HG03439 (cell line): ENCODE results near the gene ATP6V1A.

Experiments
- ATAC-seq: cut with Tn5 transposase; IDR thresholded peaks from one replicate; pipeline ENCODE4 v1.9.1; 2021; ENCODE audit warnings: mild to moderate bottlenecking, moderate library complexity; ENCODE audit not compliant: unreplicated experiment

Gene ATP6V1A

DNA sequence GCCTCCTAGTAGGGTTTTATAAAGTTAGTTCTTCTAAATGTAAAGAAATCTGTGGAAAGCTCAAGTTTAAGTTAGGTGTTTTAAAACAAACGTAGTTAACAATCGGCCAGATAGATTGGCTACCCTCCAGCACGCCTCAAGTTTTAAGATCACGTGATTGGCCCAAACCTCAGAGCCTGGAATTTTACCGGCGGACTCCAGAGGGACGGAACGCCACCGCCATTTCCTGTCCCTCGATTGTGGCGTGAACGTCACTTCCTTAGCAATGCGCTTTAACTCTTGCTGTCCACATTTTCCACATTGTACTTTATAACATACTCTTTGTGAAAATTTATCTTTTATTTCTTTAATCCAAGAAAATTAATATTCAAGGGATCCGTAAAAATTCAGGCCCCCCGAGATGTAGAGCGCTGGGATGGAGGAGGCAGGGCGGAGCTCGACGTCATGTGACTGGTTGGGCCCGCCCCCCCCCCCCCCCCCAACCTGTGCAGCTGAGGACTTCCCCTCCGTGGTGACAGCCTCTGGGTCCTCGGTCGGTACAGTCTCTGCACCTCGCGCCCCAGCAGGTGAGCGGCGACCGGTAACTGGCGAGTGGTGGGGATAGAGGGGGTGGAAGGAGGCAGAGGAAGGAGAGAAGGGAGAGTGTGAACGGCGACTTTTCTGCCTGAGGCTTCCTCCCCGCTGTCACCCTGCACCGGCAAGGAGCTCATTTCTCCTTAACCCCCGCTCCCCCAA is at the start of gene ATP6V1A:
TSS of gene ATP6V1A (plus strand) at position 488 of the 735 bp plus-strand sequence. CDS start 31,719 bp downstream, outside the sequence.
- peak; percentile 34 for ATAC-seq

DNA sequence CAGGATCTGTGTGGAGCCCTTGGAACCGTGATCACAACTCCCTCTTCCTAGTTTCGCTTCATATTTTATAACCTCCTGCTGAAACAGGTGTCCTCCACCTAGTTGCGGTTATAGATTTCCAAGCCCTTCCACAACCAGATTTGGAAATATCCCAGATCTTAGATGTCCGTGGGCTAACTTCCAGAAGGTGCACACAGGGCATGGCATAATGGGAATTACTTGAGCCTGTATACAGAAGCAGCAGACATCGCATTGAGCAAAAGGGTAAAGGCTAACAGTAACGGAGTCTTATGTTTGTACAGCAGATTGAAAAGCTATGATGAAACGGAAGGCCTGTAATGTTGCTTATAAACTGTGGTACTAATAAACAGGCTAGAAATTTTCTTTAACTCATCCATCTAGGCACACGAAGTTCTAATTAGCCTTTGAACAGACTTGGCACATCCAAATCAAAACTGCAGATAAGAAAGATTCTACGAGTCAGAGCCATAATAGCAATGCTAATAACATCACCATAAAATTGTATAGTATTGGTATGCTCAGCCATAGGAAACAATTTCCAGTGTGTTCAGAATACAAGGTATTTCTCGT is 49.2 kb upstream of the ATP6V1A start:
- no peak for ATAC-seq

DNA sequence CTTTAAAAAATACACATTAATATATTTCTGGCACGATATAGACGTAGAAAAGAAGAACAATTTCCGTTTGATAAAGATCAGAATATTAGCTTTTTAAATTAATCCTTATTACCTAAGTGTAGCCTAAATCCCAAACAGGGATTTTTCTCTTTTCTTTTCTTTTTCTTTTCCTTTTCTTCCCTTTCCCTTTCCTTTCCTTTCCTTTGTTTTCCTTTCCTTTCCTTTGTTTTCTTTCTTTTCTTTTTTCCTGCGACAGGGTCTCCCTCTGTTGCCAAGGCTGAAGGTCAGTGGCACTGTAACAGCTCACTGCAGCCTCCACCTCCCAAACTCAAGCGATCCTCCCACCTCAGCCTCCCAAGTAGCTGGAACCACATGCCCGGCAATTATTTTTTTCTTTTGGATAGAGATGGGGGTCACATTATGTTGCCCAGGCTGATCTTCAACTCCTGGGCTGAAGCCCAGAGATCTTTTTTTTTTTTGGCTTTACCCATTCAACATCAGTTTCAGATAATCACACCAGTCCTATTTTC is 48.6 kb upstream of the ATP6V1A start:
- ATAC-seq = no peak

DNA sequence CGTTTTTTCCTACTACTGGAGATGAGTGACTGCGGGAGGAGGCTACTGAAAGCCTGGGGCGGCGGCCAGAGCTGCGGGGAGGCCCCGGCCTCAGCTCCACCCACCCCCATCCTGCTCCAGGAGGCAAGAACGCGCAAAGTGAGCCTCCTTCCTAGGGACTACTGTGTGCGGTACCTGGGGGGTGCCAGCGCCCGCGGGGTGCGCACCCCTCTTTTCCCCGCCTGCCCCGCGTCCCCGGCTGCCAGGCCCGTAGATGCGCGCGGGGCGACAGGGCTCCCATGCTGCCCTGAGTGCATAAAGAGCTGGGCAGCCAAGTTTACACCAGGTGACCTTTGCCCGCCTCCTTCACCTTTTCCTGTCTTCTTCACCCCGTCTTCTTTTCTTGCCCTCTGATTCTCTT is 47.9 kb upstream of the ATP6V1A start:
- ATAC-seq = no peak

DNA sequence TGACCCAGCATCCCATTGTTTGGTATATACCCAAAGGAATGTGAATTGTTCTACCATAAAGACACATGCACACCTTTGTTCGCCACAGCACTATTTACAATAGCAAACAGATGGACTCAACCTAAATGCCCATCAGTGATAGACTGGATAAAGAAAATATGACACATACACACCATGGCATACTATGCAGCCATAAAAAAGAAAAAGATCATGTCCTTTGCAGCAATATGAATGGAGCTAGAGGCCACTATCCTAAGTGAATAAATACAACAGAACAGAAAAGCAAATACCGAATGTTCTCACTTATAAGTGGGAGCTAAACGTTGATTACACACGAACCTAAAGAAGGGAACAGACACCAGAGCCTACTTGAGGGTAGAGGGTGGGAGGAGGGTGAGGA is 39.0 kb upstream of the ATP6V1A start:
- no peak for ATAC-seq

DNA sequence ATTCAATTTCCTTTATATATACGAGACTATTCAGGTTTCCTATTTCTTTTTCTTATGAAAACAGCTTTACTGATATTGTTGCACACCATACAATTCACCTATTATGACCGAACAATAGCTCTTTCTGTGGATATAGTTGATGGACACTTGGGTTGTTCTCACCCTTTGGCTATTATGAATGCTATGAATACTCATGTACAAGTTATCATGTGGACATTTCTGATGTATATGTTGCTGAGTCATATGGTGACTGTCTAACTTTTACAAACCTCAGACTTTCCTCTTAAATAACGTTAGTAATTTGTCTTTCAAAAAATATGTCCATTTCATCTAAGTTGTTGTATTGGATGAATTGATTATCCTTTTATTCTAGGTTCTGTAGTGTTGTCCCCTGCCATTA is 34.7 kb upstream of the ATP6V1A start:
- no peak for ATAC-seq

DNA sequence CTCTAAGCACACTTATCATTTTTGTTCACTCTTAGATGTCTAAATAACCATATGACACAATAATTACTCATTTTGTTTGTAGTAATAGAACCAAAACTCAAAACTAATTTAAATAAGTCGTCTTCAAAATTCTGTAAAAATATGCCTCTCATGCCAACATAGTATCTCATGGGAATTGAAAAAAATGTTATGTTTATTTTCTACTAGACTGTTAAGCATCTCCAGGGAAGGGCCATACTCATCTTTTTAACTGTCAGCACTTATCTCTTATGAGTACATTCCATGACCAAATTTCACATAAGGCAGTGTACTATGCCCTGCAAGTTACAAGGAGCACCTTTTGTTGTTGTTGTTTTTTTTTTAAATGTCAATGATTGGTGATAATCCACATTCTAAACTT is 32.1 kb upstream of the ATP6V1A start:
- ATAC-seq = no peak

DNA sequence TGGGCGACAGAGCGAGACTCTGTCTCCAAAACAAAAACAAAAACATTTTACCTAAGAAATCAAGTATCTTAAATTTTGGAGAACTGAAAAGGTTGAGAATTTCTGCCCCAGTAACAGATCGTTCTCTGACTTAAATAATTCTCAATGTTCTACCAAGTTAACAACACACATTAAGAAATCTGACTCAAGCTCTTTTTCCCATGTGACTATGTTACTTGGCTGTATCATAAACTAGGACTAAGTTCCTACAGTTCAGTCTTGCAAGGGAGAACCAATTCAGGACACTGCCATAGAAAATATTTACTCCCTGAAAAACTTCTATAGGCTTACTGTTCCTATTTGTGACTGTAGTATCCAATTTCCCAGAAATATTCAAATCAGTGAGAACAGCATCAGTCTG is 29.5 kb upstream of the ATP6V1A start:
- ATAC-seq = no peak

DNA sequence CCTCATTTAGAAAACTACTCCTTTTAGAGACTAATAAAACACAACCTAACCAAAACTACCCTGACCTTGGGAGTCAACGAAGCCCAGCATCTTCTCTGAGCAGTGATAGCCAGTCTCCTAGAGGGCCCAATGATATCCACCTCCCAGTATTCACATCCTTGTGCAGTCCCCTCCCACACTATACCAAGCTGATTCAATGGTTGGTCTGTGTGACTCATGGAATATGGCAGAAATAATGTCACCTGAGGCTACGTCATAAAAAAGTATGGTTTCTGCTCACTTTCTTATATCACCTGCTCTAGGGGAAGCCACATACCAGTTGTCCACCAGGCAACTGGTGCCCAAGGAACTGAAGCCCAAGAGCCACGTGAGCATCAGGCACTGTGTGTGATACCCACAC is 29.0 kb upstream of the ATP6V1A start:
- ATAC-seq = no peak

DNA sequence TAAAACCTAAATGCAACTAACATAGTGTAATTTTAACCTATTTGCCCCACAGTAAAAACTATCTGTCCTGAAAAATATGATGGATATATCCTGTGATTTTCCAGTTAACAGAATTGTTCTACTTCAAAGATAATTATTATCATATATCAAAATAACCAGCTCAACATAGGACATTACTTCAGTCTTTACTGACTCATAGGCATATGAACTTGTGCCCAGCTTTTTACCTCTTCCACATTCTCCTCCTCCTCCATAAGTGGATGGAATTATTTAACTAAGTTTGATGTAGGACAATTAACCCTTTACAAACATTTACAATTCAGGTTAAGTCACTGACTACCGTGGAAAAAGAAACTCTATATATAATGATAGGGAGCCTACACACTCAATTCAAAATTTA is 27.5 kb upstream of the ATP6V1A start:
- ATAC-seq = no peak

DNA sequence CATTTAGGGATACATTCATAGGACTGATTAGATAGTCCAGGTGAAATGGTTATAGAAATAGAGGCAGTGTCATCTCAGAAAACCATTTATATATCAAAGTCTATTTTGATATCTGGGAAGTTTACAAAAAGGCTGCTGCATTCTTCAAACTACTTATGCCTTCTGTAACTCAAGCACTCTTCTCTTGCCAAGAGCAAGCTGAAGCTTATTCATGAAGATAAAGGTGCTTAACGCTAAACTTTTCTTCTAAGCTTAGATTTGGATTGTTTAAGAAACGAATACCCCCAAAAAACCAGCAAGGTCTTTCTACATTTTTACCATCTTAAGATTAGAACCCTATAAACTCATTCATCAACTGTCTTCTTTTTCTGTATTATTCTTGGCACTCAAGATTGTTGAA is 27.1 kb upstream of the ATP6V1A start:
- no peak for ATAC-seq

DNA sequence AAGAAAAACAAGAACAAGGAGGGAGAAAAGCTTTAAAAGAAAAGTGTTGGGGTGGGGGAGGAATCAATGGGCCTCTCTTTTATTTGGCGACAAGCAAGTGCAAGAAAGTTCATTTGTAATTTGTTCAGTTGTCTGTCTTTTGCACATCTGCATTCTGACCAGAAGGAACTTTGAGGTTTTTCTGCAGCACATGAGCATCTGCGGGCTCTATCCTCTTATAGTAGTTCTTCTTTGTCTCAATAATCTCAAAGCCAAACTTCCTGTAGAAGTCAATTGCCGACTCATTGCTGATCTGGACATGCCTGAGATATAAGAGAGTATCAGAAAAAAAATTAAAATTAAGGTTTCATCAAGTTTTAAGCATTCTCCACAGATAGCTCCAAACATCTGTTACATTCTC is 25.2 kb upstream of the ATP6V1A start:
- ATAC-seq = no peak

DNA sequence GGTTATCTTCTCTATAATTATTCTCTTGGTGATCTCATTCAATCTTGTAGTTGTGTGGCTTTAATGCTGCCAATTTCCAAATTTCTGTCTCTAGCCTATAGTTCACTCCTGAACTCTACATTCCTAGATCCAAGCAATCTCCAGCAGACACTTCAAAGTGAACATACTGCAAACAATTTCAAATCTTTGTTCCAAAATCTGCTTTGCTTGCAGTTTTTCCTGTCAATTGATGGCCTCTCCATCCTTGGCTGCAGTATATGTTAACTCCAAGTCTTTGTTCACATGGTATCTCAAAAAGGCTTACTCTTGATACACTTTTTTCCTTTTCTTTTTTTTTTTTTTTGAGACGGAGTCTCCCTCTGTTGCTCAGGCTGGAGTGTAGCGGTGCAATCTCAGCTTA is 18.2 kb upstream of the ATP6V1A start:
- ATAC-seq = no peak

DNA sequence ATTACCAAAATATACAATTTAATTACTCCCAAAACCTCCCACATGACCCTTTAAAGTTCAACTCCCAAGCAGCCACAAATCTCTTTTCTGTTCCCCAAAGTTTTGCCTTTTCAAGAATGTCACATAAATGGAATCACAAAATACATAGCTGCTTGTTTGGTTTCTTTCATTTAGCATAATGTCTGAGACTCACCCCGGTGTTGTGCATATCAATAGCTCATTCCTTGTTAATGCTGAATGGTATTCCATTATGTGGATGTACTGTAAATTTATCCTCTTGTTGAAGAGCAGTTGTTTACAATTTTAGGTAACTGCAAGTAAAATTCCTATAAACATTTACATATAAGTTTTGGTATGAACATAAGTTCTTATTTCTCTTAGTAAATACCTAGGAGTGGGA is 16.3 kb upstream of the ATP6V1A start:
- ATAC-seq = no peak

DNA sequence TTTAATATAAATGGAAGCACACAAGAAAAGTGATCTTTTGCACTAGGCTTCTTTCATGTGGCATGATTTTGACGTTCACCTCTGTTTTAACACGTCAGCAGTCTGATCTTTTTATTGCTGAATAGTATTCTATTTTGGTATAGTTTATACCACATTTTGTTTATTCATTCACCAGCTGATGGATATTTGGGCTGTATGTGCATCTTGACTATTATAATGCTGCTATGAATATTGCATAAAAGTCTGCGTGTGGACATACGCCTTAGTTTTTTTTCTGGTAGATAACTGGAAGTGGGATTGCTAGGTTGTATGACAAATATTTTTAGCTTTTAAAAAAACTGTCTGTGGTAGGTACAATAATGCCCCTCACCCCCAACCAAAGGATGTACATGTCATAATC is 15.1 kb upstream of the ATP6V1A start:
- no peak for ATAC-seq

DNA sequence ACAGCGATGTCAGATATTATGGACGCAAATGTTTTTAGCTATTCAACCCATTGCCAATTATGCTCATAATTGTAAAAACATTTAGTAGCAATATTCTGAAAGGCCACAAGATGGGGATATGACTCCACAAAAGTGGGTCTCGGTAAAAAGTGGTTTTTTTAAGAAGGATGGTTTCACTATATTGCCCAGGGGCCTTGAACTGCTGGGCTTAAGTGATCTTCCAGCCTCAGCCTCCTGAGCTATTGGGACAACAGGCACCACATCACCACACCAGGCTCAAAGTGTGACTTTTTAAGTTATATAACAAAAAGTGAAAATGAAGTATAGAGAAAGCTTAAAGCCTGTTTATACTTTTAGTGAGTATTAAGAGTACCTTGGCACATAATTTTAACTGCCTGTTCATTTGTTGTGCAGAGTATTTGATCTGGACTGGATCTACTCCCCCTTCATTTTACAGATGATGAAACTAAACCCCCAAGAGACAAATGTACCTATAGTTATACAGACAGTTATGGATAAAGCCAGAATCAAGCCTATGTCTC is 10.2 kb upstream of the ATP6V1A start:
- peak; percentile 69 for ATAC-seq

DNA sequence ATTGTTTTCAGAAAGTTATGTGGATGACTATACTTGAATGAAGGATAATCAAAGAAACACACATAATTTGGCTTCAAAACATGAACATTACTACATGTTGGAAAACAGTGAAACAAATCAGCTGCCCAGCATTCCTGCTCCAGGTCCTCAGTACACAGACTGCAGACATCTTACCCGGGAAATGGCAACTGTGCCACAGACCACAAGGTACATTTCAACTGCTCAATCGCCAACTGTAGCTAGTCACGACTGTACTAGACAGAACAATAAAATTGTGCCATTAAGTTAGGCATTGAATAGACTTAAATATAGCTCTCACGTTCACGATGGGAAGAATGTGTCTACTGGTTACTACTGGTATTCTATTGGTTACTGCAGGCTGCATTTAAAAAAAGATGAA is 5.7 kb upstream of the ATP6V1A start:
- no peak for ATAC-seq

DNA sequence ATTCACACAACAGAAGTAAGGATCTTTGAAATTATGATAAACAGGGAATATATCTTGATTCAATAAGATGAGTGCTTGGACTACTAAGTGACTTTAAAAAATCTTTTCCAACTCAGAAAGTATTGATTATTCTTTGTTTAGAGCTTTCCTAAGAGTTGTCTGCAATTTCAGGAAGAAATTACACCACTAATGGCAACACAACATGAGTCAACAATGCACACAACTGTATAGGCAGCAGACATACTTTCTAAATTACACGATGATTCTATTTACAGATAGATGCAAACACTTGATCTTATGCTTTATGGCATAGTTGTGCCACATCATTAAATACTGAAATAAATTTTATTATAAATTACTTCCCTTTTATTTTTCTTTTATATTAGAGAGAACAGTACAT is 5.2 kb upstream of the ATP6V1A start:
- ATAC-seq = no peak

DNA sequence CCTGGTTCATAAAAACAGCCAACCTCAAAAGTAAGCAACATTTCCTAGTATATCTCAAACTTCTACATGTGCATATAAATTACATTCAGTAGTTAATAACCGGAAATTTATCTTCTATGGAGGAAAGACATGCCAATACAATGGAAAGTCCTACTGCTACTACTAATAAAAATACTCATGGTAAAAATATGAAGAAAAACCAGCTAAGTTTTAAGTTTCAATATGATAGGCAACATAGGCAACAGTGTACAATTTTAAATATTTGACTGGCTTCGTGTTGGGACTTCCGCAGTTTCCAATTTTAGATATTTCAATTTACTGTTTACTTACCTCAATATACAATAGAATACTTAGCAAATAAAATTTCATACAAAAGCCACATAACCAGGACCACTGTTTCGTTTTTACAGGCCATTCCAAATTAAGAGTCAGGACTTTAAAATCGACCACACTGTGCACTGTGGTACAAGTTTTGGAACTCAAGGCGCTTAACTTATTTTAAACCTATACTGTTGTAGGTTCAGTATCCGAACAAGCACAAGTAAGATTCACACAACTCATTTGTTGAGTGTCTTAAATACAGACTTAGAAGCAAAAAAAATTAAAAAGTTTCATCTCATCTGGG is 3.7 kb upstream of the ATP6V1A start:
- ATAC-seq = no peak

DNA sequence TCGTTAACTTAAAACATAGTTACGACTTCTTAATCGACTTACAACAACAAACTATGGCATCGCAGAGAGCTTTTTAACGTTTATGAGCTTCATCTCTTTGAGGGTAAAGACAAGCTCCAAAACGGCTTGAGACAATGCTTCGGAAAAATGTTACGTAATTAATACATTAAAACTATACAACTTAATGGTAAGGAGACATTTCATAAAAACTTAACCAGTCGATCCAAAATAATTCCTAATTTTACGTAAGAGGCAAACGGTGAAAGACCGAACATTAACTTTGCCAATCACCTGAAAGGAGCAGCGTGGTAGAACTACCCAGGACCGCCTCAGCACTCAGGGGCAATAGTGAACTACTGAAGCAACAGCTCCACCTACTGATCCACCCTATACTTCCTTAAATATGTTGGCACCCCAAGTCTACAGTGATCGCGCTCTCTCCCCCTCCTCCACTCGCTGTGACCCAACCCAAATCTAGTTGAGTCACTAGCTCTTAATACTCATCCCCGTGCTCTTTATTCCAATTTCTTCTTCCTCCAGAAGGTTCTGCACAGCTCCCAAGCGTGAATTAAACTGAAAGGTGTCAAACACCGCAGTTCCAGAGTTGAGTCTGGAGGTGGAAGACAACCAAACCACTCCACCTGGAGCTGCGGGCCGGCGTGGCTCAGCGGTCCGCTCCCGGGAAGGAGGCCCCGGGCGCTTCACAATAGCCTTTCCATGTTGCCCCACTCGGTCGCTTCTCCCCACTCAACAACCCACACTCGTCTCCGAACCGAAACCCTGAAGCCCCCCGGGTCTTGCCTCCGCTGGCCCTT is 1.7 kb upstream of the ATP6V1A start:
- peak; percentile 55 for ATAC-seq
